BLaER1 treated with 17β-estradiol and CSF1 and Interleukin-3, amounts not matched to agents 10 nM and 100 nM (cell line): ENCODE measurements around the gene SCT.

Experiments used
- H3K27ac ChIP-seq, 11 experiments: shearing (Covaris generic); formaldehyde crosslinking; 2 replicates each; pipeline ENCODE4 v1.8.1; 2022
- H3K27me3 ChIP-seq, 11 experiments: shearing (Covaris generic); formaldehyde crosslinking; 2 replicates each; pipeline ENCODE4 v1.8.1; 2022
- H3K36me3 ChIP-seq, 11 experiments: shearing (Covaris generic); formaldehyde crosslinking; 2 replicates each; pipeline ENCODE4 v1.8.1; 2022
- H3K4me1 ChIP-seq, 10 experiments: shearing (Covaris generic); formaldehyde crosslinking; 2 replicates each; pipeline ENCODE4 v1.8.1; 2022
- H3K4me2 ChIP-seq, 11 experiments: shearing (Covaris generic); formaldehyde crosslinking; 2 replicates each; pipeline ENCODE4 v1.8.1; 2022
- H3K4me3 ChIP-seq, 10 experiments: shearing (Covaris generic); formaldehyde crosslinking; 2 replicates each; pipeline ENCODE4 v1.8.1; 2022
- H3K9ac ChIP-seq, 11 experiments: shearing (Covaris generic); formaldehyde crosslinking; 2 replicates each; pipeline ENCODE4 v1.8.1; 2022
- H3K9me3 ChIP-seq, 11 experiments: shearing (Covaris generic); formaldehyde crosslinking; replicated peaks in 1 of 11; 2 replicates each; pipeline ENCODE4 v1.8.1; 2022
- H4K20me1 ChIP-seq, 11 experiments: shearing (Covaris generic); formaldehyde crosslinking; 2 replicates each; pipeline ENCODE4 v1.8.1; 2022
- Cebpa-rat ChIP-seq, 11 experiments: shearing (Covaris generic); IDR thresholded peaks; 2 replicates each; pipeline ENCODE4 v1.8.1; 2022

The SCT gene

GRCh38 chr11:606245-606644 lies 20.7 kb downstream of the SCT start:
- H3K27ac ChIP-seq = no peak overlapping the region
- peaks cover 99 to 100% (median 100%) of the 10 kb centered on the region in 11 experiments for H3K36me3 ChIP-seq

GRCh38 chr11:605286-606129 lies 21.5 kb downstream of the SCT start:
- H4K20me1 ChIP-seq = peaks cover 31 to 100% (median 93%) of the 10 kb centered on the region in 11 experiments; a peak in 21 of 22 replicates
- H3K36me3 ChIP-seq = peaks cover 98 to 100% (median 99%) of the 10 kb centered on the region in 11 experiments
- H3K27ac ChIP-seq = no peak overlapping the region
- no peak overlapping the region for H3K9ac ChIP-seq
- no peak overlapping the region for H3K4me2 ChIP-seq
- no peaks in the 10 kb centered on the region for H3K9me3 ChIP-seq
- peaks cover 7 to 15% (median 11%) of the 10 kb centered on the region in 10 experiments; a peak in 15 of 20 replicates for H3K4me1 ChIP-seq
- H3K4me3 ChIP-seq = no peak overlapping the region
- H3K27me3 ChIP-seq = no peaks in the 10 kb centered on the region
- no peak for TF ChIP-seq Cebpa-rat (IDR thresholded peaks at IDR 0.05)

More at GRCh38 chr11:606245-606644, 20.7 kb downstream of the SCT start:
- Histone ChIP-seq H3K27me3 (no peaks in the 10 kb centered on the region), H3K9ac (peak overlapping the region in 3 of 11 experiments; percentile 16 to 29 (median 26); a peak in 1 of 22 replicates), H3K4me1 (peaks cover 7 to 15% (median 11%) of the 10 kb centered on the region in 10 experiments; a peak in 15 of 20 replicates), H3K4me3 (no peak overlapping the region), H3K4me2 (no peak overlapping the region), H3K9me3 (no peaks in the 10 kb centered on the region), H4K20me1 (peaks cover 38 to 100% (median 96%) of the 10 kb centered on the region in 11 experiments; a peak in 21 of 22 replicates)
- no peak for TF ChIP-seq Cebpa-rat (IDR thresholded peaks at IDR 0.05)

GRCh38 chr11:603154-603553 lies 23.8 kb downstream of the SCT start:
- H3K27me3 ChIP-seq = no peaks in the 10 kb centered on the region
- no peak overlapping the region for H3K4me2 ChIP-seq
- no peak overlapping the region for H3K27ac ChIP-seq
- H3K4me1 ChIP-seq = peaks cover 1 to 7% (median 3%) of the 10 kb centered on the region in 10 experiments; a peak in 14 of 20 replicates
- no peaks in the 10 kb centered on the region for H3K9me3 ChIP-seq
- no peak overlapping the region for H3K9ac ChIP-seq
- TF ChIP-seq Cebpa-rat (IDR thresholded peaks at IDR 0.05) = no peak
- peaks cover 98 to 100% (median 99%) of the 10 kb centered on the region in 11 experiments for H3K36me3 ChIP-seq
- peaks cover 31 to 100% (median 91%) of the 10 kb centered on the region in 11 experiments; a peak in 21 of 22 replicates for H4K20me1 ChIP-seq
- H3K4me3 ChIP-seq = no peak overlapping the region

GRCh38 chr11:601573-602245 lies 25.3 kb downstream of the SCT start:
- peaks cover 96 to 100% (median 98%) of the 10 kb centered on the region in 11 experiments for H3K36me3 ChIP-seq
- H4K20me1 ChIP-seq = peaks cover 37 to 99% (median 89%) of the 10 kb centered on the region in 11 experiments; a peak in 21 of 22 replicates
- H3K9me3 ChIP-seq = no peaks in the 10 kb centered on the region
- H3K4me3 ChIP-seq = no peak overlapping the region
- 0 out of 22 replicates have a peak overlapping the region, but pooled peaks of 2 of the 11 experiments have one; percentile 7 to 13 for H3K9ac ChIP-seq
- no peak overlapping the region for H3K4me2 ChIP-seq
- H3K27ac ChIP-seq = no peak overlapping the region
- no peak for TF ChIP-seq Cebpa-rat (IDR thresholded peaks at IDR 0.05)
- H3K27me3 ChIP-seq = no peaks in the 10 kb centered on the region
- H3K4me1 ChIP-seq = no peaks in the 10 kb centered on the region

GRCh38 chr11:598005-598680 lies 28.8 kb downstream of the SCT start:
- Histone ChIP-seq H3K36me3 (peaks cover 96 to 100% (median 98%) of the 10 kb centered on the region in 11 experiments), H3K4me3 (no peak overlapping the region), H4K20me1 (peaks cover 60 to 99% (median 93%) of the 10 kb centered on the region in 11 experiments; a peak in 21 of 22 replicates), H3K4me2 (no peak overlapping the region), H3K9ac (no peak overlapping the region), H3K27me3 (no peaks in the 10 kb centered on the region), H3K9me3 (no peaks in the 10 kb centered on the region), H3K4me1 (no peaks in the 10 kb centered on the region), H3K27ac (no peak overlapping the region)
- no peak for TF ChIP-seq Cebpa-rat (IDR thresholded peaks at IDR 0.05)

GRCh38 chr11:597166-597725 lies 29.7 kb downstream of the SCT start:
- Histone ChIP-seq H3K36me3 (peaks cover 96 to 100% (median 98%) of the 10 kb centered on the region in 11 experiments), H3K9me3 (no peaks in the 10 kb centered on the region), H3K27me3 (no peaks in the 10 kb centered on the region), H3K4me1 (no peaks in the 10 kb centered on the region), H3K4me3 (no peak overlapping the region), H3K4me2 (no peak overlapping the region), H4K20me1 (peaks cover 60 to 99% (median 93%) of the 10 kb centered on the region in 11 experiments; a peak in 21 of 22 replicates), H3K27ac (no peak overlapping the region), H3K9ac (no peak overlapping the region)
- TF ChIP-seq Cebpa-rat (IDR thresholded peaks at IDR 0.05) = no peak

- no peak for TF ChIP-seq Cebpa-rat (IDR thresholded peaks at IDR 0.05)
- Histone ChIP-seq H4K20me1 (peaks cover 56 to 99% (median 90%) of the 10 kb centered on the region in 11 experiments; a peak in 21 of 22 replicates), H3K36me3 (peaks cover 95 to 100% (median 97%) of the 10 kb centered on the region in 11 experiments), H3K9ac (no peak overlapping the region; a peak in 1 of 22 replicates), H3K4me3 (no peak overlapping the region), H3K4me2 (no peak overlapping the region), H3K27me3 (no peaks in the 10 kb centered on the region), H3K27ac (0 out of 22 replicates have a peak overlapping the region, but pooled peaks of 1 of the 11 experiments have one; percentile 6), H3K9me3 (no peaks in the 10 kb centered on the region), H3K4me1 (no peaks in the 10 kb centered on the region)
These were observed 30.6 kb downstream of the SCT start for GRCh38 chr11:596374-596773.

- Histone ChIP-seq H3K36me3 (peaks cover 96 to 100% (median 97%) of the 10 kb centered on the region in 11 experiments), H3K27ac (no peak overlapping the region), H4K20me1 (peaks cover 66 to 100% (median 94%) of the 10 kb centered on the region in 11 experiments; a peak in 21 of 22 replicates)
These were observed 31.6 kb downstream of the SCT start for GRCh38 chr11:595400-595799.

More at GRCh38 chr11:595400-595799, 31.6 kb downstream of the SCT start:
- H3K4me1 ChIP-seq = no peaks in the 10 kb centered on the region
- no peaks in the 10 kb centered on the region for H3K27me3 ChIP-seq
- no peak overlapping the region for H3K4me3 ChIP-seq
- TF ChIP-seq Cebpa-rat (IDR thresholded peaks at IDR 0.05) = no peak
- no peaks in the 10 kb centered on the region for H3K9me3 ChIP-seq
- peak overlapping the region in 4 of 11 experiments; percentile 9 to 40 (median 20); a peak in 1 of 22 replicates for H3K9ac ChIP-seq
- no peak overlapping the region for H3K4me2 ChIP-seq
